Kidney (tissue), 14 donors: ENCODE results near the gene CD48. TPM values are rescaled to one million over a fixed set of nuclear protein-coding genes. Genes with fewer than 3 reads are reported as not detected.
"Not testable (repeated sequence)": the region's sequence is repeated elsewhere in the genome, so short reads cannot be mapped to it uniquely, and the experiment has no call there.

ENCODE experiments used
- DNase-seq, 5 donors: peaks; one replicate each; pipeline ENCODE4 v3.0.0-alpha.2; 2013 to 2020
- FAIRE-seq: peaks from 2 replicates; lab custom pipeline; 2012; peaks lifted over from hg19 to GRCh38; lab: Jason Lieb, UNC
- H3K27ac ChIP-seq, 2 donors: one replicate each; pipeline ENCODE4 v1.7.0; 2013; ENCODE audit warnings: low read depth in 2 of 2, low read length in 2 of 2, inconsistent platforms in 1 of 2
- H3K27me3 ChIP-seq: one replicate; pipeline ENCODE4 v1.7.1; 2013; ENCODE audit warnings: low read length, inconsistent platforms; ENCODE audit not compliant: control insufficient read depth, insufficient read depth
- H3K36me3 ChIP-seq, 3 donors: one replicate each; pipeline versions ENCODE4 v1.7.0 to v1.7.1; 2013; ENCODE audit warnings: low read length in 3 of 3, control low read depth in 1 of 3, inconsistent platforms in 1 of 3; ENCODE audit not compliant: insufficient read depth in 3 of 3, control insufficient read depth in 2 of 3
- H3K4me1 ChIP-seq, 3 donors: one replicate each; pipeline versions ENCODE4 v1.7.0 to v1.7.1; 2013; ENCODE audit warnings: low read length in 3 of 3, inconsistent platforms in 1 of 3, low read depth in 1 of 3; ENCODE audit not compliant: control insufficient read depth in 2 of 3, insufficient read depth in 2 of 3
- H3K4me3 ChIP-seq, 3 donors: one replicate each; pipeline versions ENCODE4 v1.7.0 to v1.8.1; 2013; ENCODE audit warnings: low read length in 3 of 3, control low read depth in 1 of 3, inconsistent platforms in 1 of 3
- H3K9ac ChIP-seq, 3 donors: one replicate each; pipeline versions ENCODE4 v1.7.0 to v1.7.1; 2013; ENCODE audit warnings: low read length in 3 of 3, control low read depth in 1 of 3, inconsistent platforms in 1 of 3
- H3K9me3 ChIP-seq, 3 donors: one replicate each; pipeline versions ENCODE4 v1.7.0 to v1.7.1; 2013; ENCODE audit warnings: low read length in 3 of 3, control low read depth in 1 of 3, inconsistent platforms in 1 of 3; ENCODE audit not compliant: control insufficient read depth in 2 of 3, insufficient read depth in 1 of 3
- CTCF ChIP-seq: IDR thresholded peaks from 3 replicates; pipeline ENCODE4 v1.5.1; 2012; ENCODE audit warnings: mild to moderate bottlenecking, moderate library complexity, borderline replicate concordance; ENCODE audit not compliant: insufficient read depth; ENCODE audit errors: extremely low read depth
- intact Hi-C: fragments of 100-400 bp; cut with DNase I; formaldehyde crosslinking; loops from one replicate; pipeline ENCODE4 v1.11.1; 2022
- polyA plus RNA-seq: library from polyadenylated mRNA; stranded (reverse); fragments of 350-450 nt; fragmentation: Illumina TruSeq; extraction: RNeasy Lipid Tissue Mini Kit (QIAGEN cat#74804); gene quantifications from one replicate; pipeline ENCODE4 v1.2.3, GENCODE V29; 2014; ENCODE audit warnings: low read depth, low replicate concordance; ENCODE audit not compliant: insufficient read depth
- total RNA-seq: library from RNA; stranded (reverse); fragmentation: NEBNext Ultra II Directional; extraction: Animal tissue kit (Norgen Biotek cat#: 25700); gene quantifications from one replicate; pipeline ENCODE4 v1.2.1, GENCODE V29; 2021
- donor health status: control.
- donor health status: control.
- donor health status: control.
- donor health status: control.
- donor health status: control.
- donor health status: DM: yes; HTN: yes; CAD: no.
- donor health status: Normal renal cell carcinoma (clear cell type).

CD48 gene
- total and polyA plus RNA-seq, 2 donors from 2014 or later = 3.2 to 20.5 TPM

GRCh38 chr1:160707236-160708064 is 4.2 kb downstream of the CD48 start:
- no peak overlapping the region for H3K4me3 ChIP-seq
- H3K9me3 ChIP-seq = no peaks in the 10 kb centered on the region
- DNase-seq = no peak
- no peak for FAIRE-seq
- H3K4me1 ChIP-seq = no peaks in the 10 kb centered on the region
- intact Hi-C loops = no loop called here
- no peak overlapping the region for H3K27ac ChIP-seq
- no peak for TF ChIP-seq CTCF
- no peak overlapping the region for H3K9ac ChIP-seq
- no peaks in the 10 kb centered on the region for H3K36me3 ChIP-seq
- H3K27me3 ChIP-seq = no peaks in the 10 kb centered on the region

- Histone ChIP-seq H3K4me3 (no peak overlapping the region), H3K4me1 (no peaks in the 10 kb centered on the region), H3K9ac (no peak overlapping the region), H3K9me3 (no peaks in the 10 kb centered on the region), H3K27me3 (no peaks in the 10 kb centered on the region), H3K27ac (no peak overlapping the region), H3K36me3 (no peaks in the 10 kb centered on the region)
- DNase-seq = no peak
- TF ChIP-seq CTCF = no peak
- intact Hi-C loops = no loop called here
- FAIRE-seq = no peak
These were observed 4.9 kb downstream of the CD48 start for GRCh38 chr1:160706526-160707235.

GRCh38 chr1:160705742-160706141 is 5.9 kb downstream of the CD48 start:
- H3K27ac ChIP-seq = no peak overlapping the region
- no peak for DNase-seq
- no peak overlapping the region for H3K4me3 ChIP-seq
- H3K9me3 ChIP-seq = no peaks in the 10 kb centered on the region
- FAIRE-seq = no peak
- no peak for TF ChIP-seq CTCF
- no peaks in the 10 kb centered on the region for H3K27me3 ChIP-seq
- no peak overlapping the region for H3K9ac ChIP-seq
- no peaks in the 10 kb centered on the region for H3K4me1 ChIP-seq
- H3K36me3 ChIP-seq = no peaks in the 10 kb centered on the region
- intact Hi-C loops = no loop called here

- H3K9ac ChIP-seq, FAIRE-seq, H3K36me3 ChIP-seq, DNase-seq, H3K4me1 ChIP-seq, H3K27me3 ChIP-seq, intact Hi-C loops, H3K4me3 ChIP-seq, H3K9me3 ChIP-seq, H3K27ac ChIP-seq: not testable (repeated sequence)
These were observed 6.4 kb downstream of the CD48 start for GRCh38 chr1:160705212-160705621.
